GM18858 (cell line): ENCODE data around the gene RAD9B.
"Not testable (repeated sequence)": the region's sequence is repeated elsewhere in the genome, so short reads cannot be mapped to it uniquely, and the experiment has no call there.

Experiments
- ATAC-seq: cut with Tn5 transposase; IDR thresholded peaks from one replicate; pipeline ENCODE4 v1.9.1; 2021; ENCODE audit not compliant: unreplicated experiment

RAD9B gene

DNA sequence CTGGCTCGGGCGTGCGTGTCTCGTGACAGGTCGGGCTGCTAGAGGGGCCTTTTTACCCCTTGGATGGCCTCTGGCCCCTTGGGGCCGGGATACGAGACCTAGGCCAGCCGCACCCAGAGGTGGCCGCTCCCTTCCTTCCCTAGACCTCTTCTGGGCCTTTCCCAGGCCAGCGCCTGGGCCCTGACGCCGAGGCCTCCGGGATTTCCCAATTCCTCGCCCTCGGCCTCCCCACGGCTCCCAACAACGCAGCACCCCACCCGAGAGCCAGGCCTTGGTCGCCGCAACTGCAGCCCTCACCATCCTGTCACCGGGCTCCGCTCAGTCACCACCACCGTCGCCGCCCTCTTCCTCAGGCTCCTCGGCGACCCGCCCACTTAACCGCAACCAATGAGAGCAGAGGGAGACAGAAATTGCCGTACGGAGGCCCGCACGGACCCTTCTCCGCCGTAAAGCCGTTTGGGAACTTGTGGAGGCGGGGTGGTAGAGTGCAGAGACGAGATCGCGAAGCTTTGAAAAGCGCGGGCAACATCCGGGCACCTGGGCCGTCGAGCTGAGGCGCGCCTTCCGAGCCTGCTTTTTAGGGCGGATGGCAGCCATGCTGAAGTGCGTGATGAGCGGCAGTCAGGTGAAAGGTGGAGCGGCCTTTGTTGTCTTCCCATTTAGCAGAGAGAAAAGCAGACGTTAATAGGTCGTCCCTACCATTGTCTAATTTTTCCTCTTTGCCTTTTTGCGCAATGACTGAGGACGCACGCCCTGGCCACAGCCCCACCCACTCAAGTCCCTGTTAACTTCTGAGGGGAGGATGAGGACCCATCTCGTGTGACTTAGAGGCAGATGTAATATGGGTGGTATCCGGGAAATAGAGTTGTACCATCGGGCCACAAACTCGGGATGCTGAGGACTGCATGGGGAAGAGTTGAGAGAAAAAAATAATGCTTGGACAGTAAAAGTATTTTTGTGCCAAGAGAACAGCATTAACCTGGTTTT lies at the start of gene RAD9B, which contains the start of gene VPS29:
RAD9B (plus strand) TSS at position 580 of the 987 bp plus-strand sequence; CDS start at position 587, 7 bp downstream.
VPS29 (minus strand) TSS at position 360 of the 987 bp plus-strand sequence; CDS start at position 300, 60 bp downstream.
- ATAC-seq: peak; percentile 76

- no peak for ATAC-seq
These were observed 48.4 kb upstream of the RAD9B start for GRCh38 chr12:110453569-110454296.

- no peak for ATAC-seq
These were observed 43.4 kb upstream of the RAD9B start for GRCh38 chr12:110458756-110459155.

GRCh38 chr12:110461189-110461588 lies 40.9 kb upstream of the RAD9B start:
- not testable (repeated sequence) for ATAC-seq

DNA sequence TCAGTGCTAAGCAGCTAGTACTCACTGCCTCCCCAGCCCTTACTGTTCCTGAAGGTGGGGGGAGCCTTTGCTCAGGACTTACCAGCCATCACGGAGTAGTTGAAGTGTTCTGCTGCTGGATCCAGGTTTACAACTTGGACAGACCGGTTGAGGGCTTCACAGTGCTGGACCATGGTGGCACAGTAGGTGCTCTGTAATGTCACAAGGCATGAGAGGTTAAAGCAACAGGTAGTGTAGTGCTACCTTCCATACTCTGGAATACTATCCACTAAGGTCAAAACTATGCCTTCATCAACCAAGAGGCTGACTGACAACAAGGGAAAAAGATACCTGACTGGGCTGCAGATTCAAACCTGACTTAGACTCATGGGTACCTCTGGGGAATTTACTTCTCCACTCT lies 37.1 kb upstream of the RAD9B start:
- no peak for ATAC-seq

- not testable (repeated sequence) for ATAC-seq
These were observed 36.4 kb upstream of the RAD9B start for GRCh38 chr12:110465765-110466164.

DNA sequence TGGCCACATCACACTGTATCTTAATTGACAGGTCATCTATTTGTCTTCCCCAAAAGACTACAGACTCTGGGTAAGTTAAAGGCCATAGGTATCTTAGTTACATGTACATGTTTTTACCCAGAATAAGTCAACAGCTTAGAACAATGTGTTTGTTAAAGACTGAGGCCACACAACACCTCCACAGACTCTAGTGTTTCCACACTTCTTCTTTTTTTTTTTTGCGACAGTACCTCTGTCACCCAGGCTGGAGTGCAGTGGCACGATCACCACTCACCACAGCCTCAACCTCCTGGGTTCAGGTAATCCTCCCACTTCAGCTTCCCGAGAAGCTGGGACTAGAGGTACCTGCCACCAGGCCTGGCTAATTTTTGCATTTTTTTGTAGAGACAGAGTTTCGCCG lies 35.3 kb upstream of the RAD9B start:
- ATAC-seq: no peak

DNA sequence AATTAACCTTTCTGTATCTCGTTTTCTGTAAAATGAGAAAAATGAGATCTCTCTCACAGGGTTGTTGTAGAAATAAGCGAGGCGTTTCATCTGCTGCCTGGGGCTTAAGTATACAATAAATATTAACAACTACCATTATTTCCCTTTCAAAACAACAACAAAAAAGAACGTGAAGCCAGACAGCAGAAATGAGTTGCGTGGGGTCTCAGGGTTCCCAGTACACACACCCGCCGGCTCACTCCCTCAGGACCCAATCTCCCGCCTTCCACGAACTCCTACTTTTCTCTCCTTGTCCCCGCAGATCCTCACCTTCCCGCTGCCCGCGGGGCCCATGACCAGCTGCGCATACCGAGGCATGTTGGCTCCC lies 34.3 kb upstream of the RAD9B start:
- no peak for ATAC-seq

DNA sequence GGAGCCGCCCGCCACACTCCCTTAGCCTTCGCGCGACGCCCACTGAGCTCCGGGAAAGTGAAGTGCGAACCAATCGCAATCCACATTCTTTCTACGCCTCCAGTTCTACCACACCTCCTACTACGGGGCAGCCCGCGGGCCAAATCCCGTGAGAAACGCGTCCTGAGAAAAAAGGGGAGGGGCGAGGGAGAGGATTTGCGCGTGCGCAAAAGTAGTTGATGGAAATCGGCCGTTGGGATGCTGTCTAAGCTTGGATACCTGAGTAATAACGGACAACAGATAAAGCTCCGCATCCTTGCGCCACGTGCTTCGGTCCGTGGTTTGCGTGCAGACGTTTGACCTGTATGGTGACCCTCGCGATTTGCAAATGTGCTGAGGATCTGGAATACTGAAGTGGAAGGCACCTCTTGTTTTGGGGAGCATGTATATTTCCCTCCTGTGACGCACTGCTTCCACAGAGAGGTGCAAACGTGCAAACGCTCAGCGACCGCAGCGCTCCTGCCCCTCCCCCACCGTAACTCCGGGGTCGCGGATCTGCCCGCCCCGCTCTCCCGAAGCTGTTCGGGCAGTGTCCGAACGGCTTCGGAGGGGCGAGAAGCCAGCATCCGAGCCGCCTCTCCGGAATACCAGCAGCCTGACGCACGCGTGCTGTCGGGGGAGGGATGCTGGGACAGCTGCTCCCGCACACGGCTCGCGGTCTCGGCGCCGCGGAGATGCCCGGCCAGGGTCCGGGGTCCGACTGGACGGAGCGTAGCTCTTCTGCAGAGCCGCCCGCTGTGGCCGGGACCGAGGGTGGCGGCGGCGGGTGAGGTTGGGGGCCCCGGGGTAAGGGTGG lies 33.7 kb upstream of the RAD9B start, which contains the start of the genes FAM216A and GPN3:
FAM216A (plus strand) TSS at position 632 of the 835 bp plus-strand sequence; CDS start at position 663, 31 bp downstream.
GPN3 (minus strand) TSS at position 44 of the 835 bp plus-strand sequence. CDS start 54 bp downstream, outside the sequence.
- ATAC-seq: peak; percentile 44

DNA sequence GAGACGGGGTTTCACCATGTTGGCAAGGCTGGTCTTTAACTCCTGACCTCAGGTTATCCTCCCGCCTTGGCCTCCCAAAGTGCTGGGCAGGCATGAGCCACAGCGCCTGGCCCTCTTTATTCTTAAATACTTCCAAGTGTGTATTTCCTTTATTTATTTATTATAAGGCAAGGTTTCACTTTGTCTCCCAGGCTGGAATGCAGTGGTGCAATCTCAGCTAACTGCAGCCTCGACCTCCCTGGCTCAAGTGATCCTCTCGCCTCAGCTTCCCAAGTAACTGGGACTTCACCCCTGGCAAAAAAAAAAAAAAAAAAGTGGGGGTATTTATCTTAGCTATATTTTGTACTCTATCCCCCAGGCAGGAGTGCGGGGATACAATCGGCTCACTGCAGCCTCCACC lies 26.7 kb upstream of the RAD9B start:
- no peak for ATAC-seq

GRCh38 chr12:110498984-110499706 lies 3.0 kb upstream of the RAD9B start:
- no peak for ATAC-seq

GRCh38 chr12:110501399-110501751 lies 756 bp upstream of the RAD9B start:
- peak; percentile 11 for ATAC-seq

GRCh38 chr12:110503432-110503831 lies 1.3 kb downstream of the RAD9B start:
- no peak for ATAC-seq

DNA sequence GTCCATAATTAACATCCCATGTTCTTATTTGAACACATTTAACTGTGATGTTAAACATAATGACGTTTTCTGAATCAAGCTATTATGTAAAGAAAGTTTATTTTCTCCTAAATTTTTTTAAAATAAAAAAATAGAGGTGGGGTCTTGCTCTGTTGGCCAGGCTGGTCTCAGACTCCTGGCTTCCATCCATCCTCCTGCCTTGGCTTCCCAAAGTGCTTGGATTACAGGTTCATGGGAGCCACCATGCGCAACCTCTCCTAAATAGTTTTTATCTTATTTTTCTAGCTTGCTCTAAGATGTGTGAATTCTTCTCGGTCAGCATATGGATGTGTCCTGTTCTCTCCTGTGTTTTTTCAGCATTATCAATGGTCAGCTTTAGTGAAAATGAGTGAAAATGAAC lies 3.2 kb downstream of the RAD9B start:
- no peak for ATAC-seq

DNA sequence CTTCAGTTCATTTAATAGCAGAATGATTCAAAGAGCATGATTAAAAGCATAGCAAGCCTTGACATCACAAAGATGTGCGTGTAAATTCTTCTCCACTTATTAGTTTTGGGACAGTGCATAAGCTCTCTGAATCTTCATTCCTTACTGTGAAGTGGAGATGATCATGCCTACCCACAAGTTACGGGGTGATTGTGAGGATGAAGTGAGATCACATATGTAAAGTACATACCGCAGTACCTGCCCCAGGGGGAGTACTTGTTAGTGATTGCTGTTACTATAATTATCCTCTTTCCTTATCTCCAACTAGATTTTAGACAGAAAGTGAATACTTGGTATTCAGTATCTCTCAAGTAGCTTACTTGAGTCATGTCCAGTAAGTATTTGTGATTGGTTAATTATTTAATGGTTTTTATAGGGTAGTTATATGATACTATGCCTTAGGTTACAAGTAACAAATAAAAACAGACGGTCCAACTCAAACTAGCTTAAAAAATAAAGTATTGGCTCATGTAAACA lies 6.0 kb downstream of the RAD9B start:
- ATAC-seq: no peak

GRCh38 chr12:110513842-110514241 lies 11.7 kb downstream of the RAD9B start:
- ATAC-seq: no peak

DNA sequence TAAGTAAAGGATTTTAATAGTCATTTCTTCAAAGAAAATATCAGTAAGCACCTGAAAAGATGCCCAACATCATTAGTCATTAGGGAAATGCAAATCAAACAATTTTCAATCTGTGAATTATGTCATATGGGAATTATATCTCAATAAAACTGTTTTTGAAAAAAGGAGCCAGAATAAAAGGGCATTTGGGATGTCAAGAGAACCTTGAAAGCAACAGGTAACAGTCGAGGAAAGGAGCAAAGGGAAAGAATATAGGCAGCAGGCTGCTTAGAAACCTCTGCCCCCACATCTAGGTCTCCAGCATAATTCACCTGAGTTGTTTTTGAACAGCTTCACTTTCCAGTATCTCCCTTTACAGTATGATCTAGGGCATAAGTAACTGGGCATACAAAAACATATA lies 12.2 kb downstream of the RAD9B start:
- no peak for ATAC-seq

DNA sequence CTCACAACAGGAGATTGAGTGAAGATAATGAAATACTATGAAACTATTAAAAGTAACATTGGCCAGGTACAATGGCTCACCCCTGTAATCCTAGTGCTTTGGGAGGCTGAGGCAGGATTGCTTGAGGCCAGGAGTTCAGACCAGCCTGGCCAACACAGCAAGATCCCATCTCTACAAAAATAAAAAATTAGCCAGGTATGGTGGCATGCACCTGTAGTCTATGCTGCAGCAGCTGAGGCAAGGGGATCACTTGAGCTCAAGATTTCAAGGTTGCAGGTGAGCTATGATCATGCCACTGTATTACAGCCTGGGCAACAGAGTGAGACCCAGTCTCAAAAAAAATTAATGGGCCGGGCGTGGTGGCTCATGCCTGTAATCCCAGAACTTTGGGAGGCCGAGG lies 14.9 kb downstream of the RAD9B start:
- ATAC-seq: no peak

GRCh38 chr12:110518014-110518413 lies 15.9 kb downstream of the RAD9B start:
- not testable (repeated sequence) for ATAC-seq
